Karpas-422 (cell line): Measurements from ENCODE around the gene CLRN2. TPM values are rescaled to one million over a fixed set of nuclear protein-coding genes. Genes with fewer than 3 reads are reported as not detected.

Source experiments
- DNase-seq: peaks from one replicate; pipeline ENCODE4 v3.0.0-alpha.2; 2015
- H2AFZ ChIP-seq: fragments of 200-600 bp; sonication (generic); 2 replicates; pipeline ENCODE4 v1.6.1; 2014; ENCODE audit warnings: antibody characterized with exemption, low read length, mixed read lengths
- H3K27ac ChIP-seq: fragments of 200-600 bp; sonication (generic); 2 replicates; pipeline ENCODE4 v1.5.1; 2014; ENCODE audit warnings: mild to moderate bottlenecking, low read length, moderate library complexity
- H3K27me3 ChIP-seq: fragments of 200-600 bp; sonication (generic); 2 replicates; pipeline ENCODE4 v1.6.1; 2014; ENCODE audit warnings: low read length, mixed read lengths
- H3K36me3 ChIP-seq: fragments of 200-600 bp; sonication (generic); 2 replicates; pipeline ENCODE4 v1.6.1; 2014; ENCODE audit warnings: low read length, mixed read lengths; ENCODE audit not compliant: insufficient read depth
- H3K4me1 ChIP-seq: fragments of 200-600 bp; sonication (generic); 2 replicates; pipeline ENCODE4 v1.6.1; 2014; ENCODE audit warnings: mild to moderate bottlenecking, low read length, mixed read lengths
- H3K4me2 ChIP-seq: fragments of 200-600 bp; sonication (generic); 2 replicates; pipeline ENCODE4 v1.6.1; 2014; ENCODE audit warnings: low read length, low read depth, mild to moderate bottlenecking; ENCODE audit not compliant: poor library complexity, severe bottlenecking
- H3K4me3 ChIP-seq: fragments of 200-600 bp; sonication (generic); 2 replicates; pipeline ENCODE4 v1.5.1; 2014; ENCODE audit warnings: mild to moderate bottlenecking, antibody characterized with exemption, low read length, mixed read lengths
- H3K79me2 ChIP-seq: fragments of 200-600 bp; sonication (generic); 2 replicates; pipeline ENCODE4 v1.6.1; 2014; ENCODE audit warnings: mild to moderate bottlenecking, low read length, mixed read lengths
- H3K9ac ChIP-seq: fragments of 200-600 bp; sonication (generic); 2 replicates; pipeline ENCODE4 v1.6.0; 2014; ENCODE audit warnings: low read length
- H3K9me2 ChIP-seq: fragments of 200-600 bp; sonication (generic), shearing (Covaris generic); replicated peaks from 2 replicates; pipeline ENCODE4 v1.6.0; 2014; ENCODE audit warnings: mild to moderate bottlenecking, low read length, moderate library complexity; ENCODE audit not compliant: insufficient read depth
- H3K9me3 ChIP-seq: fragments of 300-700, 200-600 bp; sonication (generic); 2 replicates; pipeline ENCODE4 v1.6.1; 2014; ENCODE audit warnings: low read length, mixed read lengths
- H4K20me1 ChIP-seq: fragments of 200-600 bp; sonication (generic); 2 replicates; pipeline ENCODE4 v1.6.1; 2014; ENCODE audit warnings: mild to moderate bottlenecking, antibody characterized with exemption, low read length, low read depth; ENCODE audit not compliant: insufficient read depth
- total RNA-seq: library from RNA; depleted of rRNA; stranded (reverse); fragments of >200 nt; shearing (Covaris generic); gene quantifications from 2 replicates; pipeline ENCODE4 v1.2.3, GENCODE V29; 2014; ENCODE audit warnings: low replicate concordance; rRNA removed

The CLRN2 gene
- total RNA-seq: not detected in 2 replicates

- H3K36me3 ChIP-seq: peaks cover 4% of the 10 kb centered on the region; the same call in 1 of the 2 replicates
- no peak within 1 kb of the TSS for H3K4me3 ChIP-seq
- H3K27me3 ChIP-seq: no peaks in the 10 kb centered on the region
- no peaks in the 10 kb centered on the region for H4K20me1 ChIP-seq
- no peak within 1 kb of the TSS for H3K4me2 ChIP-seq
- H3K79me2 ChIP-seq: peaks cover 19% of the 10 kb centered on the region
- H3K27ac ChIP-seq: no peak within 1 kb of the TSS
- peaks cover 25% of the 10 kb centered on the region for H3K4me1 ChIP-seq
- no peaks in the 10 kb centered on the region for H3K9me2 ChIP-seq
- no peak within 1 kb of the TSS for H3K9ac ChIP-seq
- no peak for DNase-seq
- no peak within 1 kb of the TSS for H2AFZ ChIP-seq
- no peaks in the 10 kb centered on the region for H3K9me3 ChIP-seq
Observed at GRCh38 chr4:17514865-17515264, at the start of gene CLRN2. Gene CLRN2, plus strand, starts transcription at chr4:17515165. Its CDS starts 102 bp downstream, at chr4:17515267.

GRCh38 chr4:17468619-17469221 lies 46.2 kb upstream of the CLRN2 start:
- Histone ChIP-seq H3K9me2 (no peaks in the 10 kb centered on the region), H3K27ac (no peak overlapping the region), H3K4me2 (no peak overlapping the region), H3K27me3 (no peaks in the 10 kb centered on the region), H3K36me3 (no peaks in the 10 kb centered on the region), H3K79me2 (no peaks in the 10 kb centered on the region), H3K4me1 (no peaks in the 10 kb centered on the region), H3K4me3 (no peak overlapping the region), H4K20me1 (no peaks in the 10 kb centered on the region), H3K9ac (no peak overlapping the region), H3K9me3 (no peaks in the 10 kb centered on the region), H2AFZ (no peak overlapping the region)
- DNase-seq: no peak

GRCh38 chr4:17469931-17470674 lies 44.9 kb upstream of the CLRN2 start:
- Histone ChIP-seq H3K9me3 (no peaks in the 10 kb centered on the region), H3K27me3 (no peaks in the 10 kb centered on the region), H3K4me1 (no peaks in the 10 kb centered on the region), H3K4me2 (no peak overlapping the region), H2AFZ (no peak overlapping the region), H3K36me3 (no peaks in the 10 kb centered on the region), H3K79me2 (no peaks in the 10 kb centered on the region), H3K27ac (no peak overlapping the region), H4K20me1 (no peaks in the 10 kb centered on the region), H3K4me3 (no peak overlapping the region), H3K9ac (no peak overlapping the region), H3K9me2 (no peaks in the 10 kb centered on the region)
- no peak for DNase-seq

GRCh38 chr4:17475481-17475880 lies 39.5 kb upstream of the CLRN2 start:
- no peak overlapping the region for H3K9ac ChIP-seq
- H3K9me2 ChIP-seq: no peaks in the 10 kb centered on the region
- H3K27ac ChIP-seq: no peak overlapping the region
- no peaks in the 10 kb centered on the region for H3K27me3 ChIP-seq
- no peak overlapping the region for H2AFZ ChIP-seq
- H3K36me3 ChIP-seq: no peaks in the 10 kb centered on the region
- H3K79me2 ChIP-seq: no peaks in the 10 kb centered on the region
- no peaks in the 10 kb centered on the region for H4K20me1 ChIP-seq
- peaks cover 9% of the 10 kb centered on the region for H3K4me1 ChIP-seq
- H3K4me3 ChIP-seq: no peak overlapping the region
- no peaks in the 10 kb centered on the region for H3K9me3 ChIP-seq
- no peak overlapping the region for H3K4me2 ChIP-seq
- DNase-seq: no peak

- no peaks in the 10 kb centered on the region for H3K9me2 ChIP-seq
- no peak overlapping the region for H3K4me3 ChIP-seq
- H3K27ac ChIP-seq: no peak overlapping the region
- DNase-seq: no peak
- no peaks in the 10 kb centered on the region for H3K27me3 ChIP-seq
- no peaks in the 10 kb centered on the region for H3K79me2 ChIP-seq
- H4K20me1 ChIP-seq: no peaks in the 10 kb centered on the region
- no peak overlapping the region for H3K9ac ChIP-seq
- peaks cover 14% of the 10 kb centered on the region for H3K4me1 ChIP-seq
- H3K36me3 ChIP-seq: no peaks in the 10 kb centered on the region
- no peaks in the 10 kb centered on the region for H3K9me3 ChIP-seq
- H3K4me2 ChIP-seq: no peak overlapping the region
- H2AFZ ChIP-seq: no peak overlapping the region
Observed at GRCh38 chr4:17476853-17477252, 38.1 kb upstream of the CLRN2 start.

- H3K27ac ChIP-seq: no peak overlapping the region
- peaks cover 14% of the 10 kb centered on the region for H3K4me1 ChIP-seq
- H3K79me2 ChIP-seq: no peaks in the 10 kb centered on the region
- H3K9me2 ChIP-seq: no peaks in the 10 kb centered on the region
- H3K27me3 ChIP-seq: no peaks in the 10 kb centered on the region
- H3K4me3 ChIP-seq: no peak overlapping the region
- H3K9me3 ChIP-seq: no peaks in the 10 kb centered on the region
- no peak overlapping the region for H3K4me2 ChIP-seq
- 0 out of 2 replicates have a peak, but pooled peaks cover 3% of the 10 kb centered on the region for H3K36me3 ChIP-seq
- H4K20me1 ChIP-seq: no peaks in the 10 kb centered on the region
- no peak overlapping the region for H3K9ac ChIP-seq
- DNase-seq: no peak
- no peak overlapping the region for H2AFZ ChIP-seq
Observed at GRCh38 chr4:17477774-17478472, 37.0 kb upstream of the CLRN2 start.

GRCh38 chr4:17480210-17480927 lies 34.6 kb upstream of the CLRN2 start:
- Histone ChIP-seq H3K27ac (no peak overlapping the region), H2AFZ (no peak overlapping the region)

More at GRCh38 chr4:17480210-17480927, 34.6 kb upstream of the CLRN2 start:
- Histone ChIP-seq H3K79me2 (no peaks in the 10 kb centered on the region), H3K27me3 (no peaks in the 10 kb centered on the region), H3K36me3 (0 out of 2 replicates have a peak, but pooled peaks cover 3% of the 10 kb centered on the region), H3K4me1 (peaks cover 14% of the 10 kb centered on the region), H3K9ac (no peak overlapping the region), H3K9me2 (no peaks in the 10 kb centered on the region), H3K4me2 (peak overlapping the region; percentile 12), H3K4me3 (no peak overlapping the region), H3K9me3 (no peaks in the 10 kb centered on the region), H4K20me1 (no peaks in the 10 kb centered on the region)
- DNase-seq: peak; percentile 51
